Fibroblast of the aortic adventitia (primary cell): ENCODE results near the gene TRIM3. TPM values are rescaled to one million over a fixed set of nuclear protein-coding genes. Genes with fewer than 3 reads are reported as not detected.

Source experiments
- DNase-seq: peaks from one replicate; pipeline ENCODE4 v3.0.0-alpha.2; 2010; ENCODE audit warnings: low read depth
- H3K4me3 ChIP-seq: 2 replicates; pipeline ENCODE4 v1.5.1; 2011; ENCODE audit warnings: low read depth, mild to moderate bottlenecking, control low read depth, low read length, moderate library complexity
- CTCF ChIP-seq: IDR thresholded peaks from 2 replicates; pipeline ENCODE4 v1.5.1; 2011; ENCODE audit warnings: mild to moderate bottlenecking, low read length, control low read depth, inconsistent platforms; ENCODE audit not compliant: insufficient read depth
- total RNA-seq: library from RNA; depleted of rRNA; stranded (reverse); fragments of >200 nt; gene quantifications from 2 replicates; pipeline ENCODE4 v1.2.3, GENCODE V29; 2012; ENCODE audit warnings: low replicate concordance

TRIM3 gene
- total RNA-seq, 1 donor = 18.9 TPM

DNA sequence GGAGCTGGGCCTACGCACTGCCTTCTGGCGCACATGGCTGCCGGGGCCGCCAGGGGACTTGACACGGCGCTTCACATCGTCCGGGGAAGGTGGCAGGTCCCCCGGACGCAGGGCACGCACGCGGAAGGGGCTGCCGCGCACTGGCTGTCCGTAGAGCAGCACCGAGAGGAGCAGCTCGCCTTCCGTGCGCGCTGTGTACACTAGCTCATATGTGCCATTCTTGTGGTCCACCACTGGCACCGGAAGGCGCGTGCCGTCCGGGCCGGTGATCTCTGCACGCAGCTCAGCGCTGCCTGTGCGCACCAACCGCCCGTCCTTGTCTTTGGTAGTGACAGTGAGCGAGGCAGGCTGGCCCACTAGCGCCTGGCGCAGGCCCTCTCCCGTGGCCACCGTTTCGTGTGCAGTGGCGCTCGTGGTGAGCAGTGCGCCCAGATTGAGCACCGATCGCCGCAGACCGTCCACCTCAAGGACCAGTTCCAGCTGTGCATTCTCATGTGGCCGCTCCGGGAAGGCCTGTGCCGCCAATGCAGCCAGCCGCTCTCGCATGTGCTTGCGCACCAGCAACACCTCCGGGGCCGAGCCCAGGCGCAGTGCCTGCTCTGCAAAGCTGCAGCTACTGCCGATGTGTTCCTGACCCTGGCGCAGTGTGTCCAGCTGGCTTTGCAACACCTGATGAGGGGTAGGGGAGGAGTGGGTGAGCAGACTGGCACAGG lies 17.2 kb downstream of the TRIM3 start:
- TF ChIP-seq CTCF = no peak
- no peak for DNase-seq
- no peak overlapping the region for H3K4me3 ChIP-seq

DNA sequence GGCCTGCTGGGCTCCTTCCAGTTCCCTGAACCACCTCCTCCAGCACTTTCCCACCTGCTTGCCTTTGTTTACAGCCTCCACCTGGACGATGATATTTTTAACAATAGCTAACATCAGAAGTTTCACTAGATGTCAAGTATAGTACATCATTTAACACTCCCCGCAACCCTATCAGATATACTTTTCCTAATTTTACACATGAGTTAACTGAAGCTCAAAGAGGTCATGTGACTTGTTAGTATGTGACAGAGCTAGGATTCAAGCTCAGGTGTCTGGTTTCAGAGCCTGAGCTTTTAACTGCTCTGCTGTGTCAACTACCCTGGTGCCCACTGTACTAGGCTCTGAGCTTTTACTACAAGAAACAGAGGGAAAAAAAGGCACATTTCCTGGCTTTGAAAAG lies 18.7 kb downstream of the TRIM3 start:
- H3K4me3 ChIP-seq = no peak overlapping the region
- TF ChIP-seq CTCF = no peak
- DNase-seq = no peak

- no peak for DNase-seq
- TF ChIP-seq CTCF = no peak
- no peak overlapping the region for H3K4me3 ChIP-seq
Measured at GRCh38 chr11:6453152-6453551, 20.6 kb downstream of the TRIM3 start.

DNA sequence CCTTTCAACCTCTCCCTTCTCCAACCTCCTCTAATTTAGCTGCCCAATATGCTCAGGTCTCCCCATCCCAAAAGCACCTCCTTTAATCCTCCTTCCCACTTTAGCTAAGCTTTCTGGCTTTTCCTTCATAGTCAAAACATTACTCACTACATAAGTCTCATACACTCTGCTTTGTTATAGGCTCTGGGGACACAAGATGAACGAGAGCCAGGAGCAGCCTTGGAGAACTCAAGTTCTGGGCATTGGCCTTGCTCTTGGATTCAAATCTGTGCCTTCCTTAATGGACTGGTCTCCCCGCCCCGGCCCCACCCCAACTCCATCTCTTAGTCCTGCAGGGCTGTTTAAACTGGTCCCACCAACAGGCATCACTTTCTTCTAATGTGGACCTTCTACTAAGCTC lies 21.5 kb downstream of the TRIM3 start:
- DNase-seq = peak; percentile 85
- no peak for TF ChIP-seq CTCF
- no peak overlapping the region for H3K4me3 ChIP-seq

DNA sequence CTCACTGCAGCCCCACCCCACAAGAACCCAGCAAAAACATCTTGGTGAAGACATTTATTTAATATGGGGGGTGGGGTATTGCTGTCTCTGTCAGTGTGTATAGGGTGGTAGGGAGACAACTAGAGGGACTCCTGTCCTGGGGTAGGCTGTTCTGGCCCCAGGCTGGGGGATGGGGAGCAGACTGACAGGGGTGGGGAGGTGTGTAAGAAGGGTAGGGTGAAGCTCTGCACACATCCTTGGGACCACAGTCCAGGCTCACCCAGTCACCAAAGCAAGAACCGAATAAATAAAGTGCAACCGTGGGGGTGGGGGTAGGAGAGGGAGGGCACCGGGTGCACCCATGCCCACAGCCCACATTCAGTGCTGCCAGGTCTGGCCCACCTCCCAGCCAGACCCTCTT lies 25.2 kb downstream of the TRIM3 start:
- H3K4me3 ChIP-seq = no peak overlapping the region
- DNase-seq = no peak
- TF ChIP-seq CTCF = no peak

GRCh38 chr11:6443269-6444003 lies 30.3 kb downstream of the TRIM3 start:
- peak; percentile 89 for TF ChIP-seq CTCF
- peak; percentile 61 for DNase-seq
- no peak overlapping the region for H3K4me3 ChIP-seq
